Aorta (tissue), 5 donors: Measurements from ENCODE around the gene CCDC141. TPM values are rescaled to one million over a fixed set of nuclear protein-coding genes. Genes with fewer than 3 reads are reported as not detected.
"Not testable (repeated sequence)": the region's sequence is repeated elsewhere in the genome, so short reads cannot be mapped to it uniquely, and the experiment has no call there.

Experiments used
- ATAC-seq: fragments of 200-7000 bp; cut with Tn5 transposase; one replicate; pipeline ENCODE4 v1.9.1; 2022; ENCODE audit warnings: moderate library complexity; ENCODE audit not compliant: low FRiP score
- DNase-seq, 2 donors: peaks; one replicate each; pipeline ENCODE4 v3.0.0-alpha.2; 2020
- H3K27ac ChIP-seq, 2 donors: one replicate each; pipeline ENCODE4 v1.5.1; 2013; ENCODE audit warnings: low read length in 2 of 2, mild to moderate bottlenecking in 2 of 2, moderate library complexity in 2 of 2, control low read depth in 1 of 2, inconsistent platforms in 1 of 2, low read depth in 1 of 2
- H3K27me3 ChIP-seq, 2 donors: one replicate each; pipeline ENCODE4 v1.6.1; 2013; ENCODE audit warnings: control low read depth in 1 of 2, low read length in 1 of 2, mild to moderate bottlenecking in 1 of 2, moderate library complexity in 1 of 2; ENCODE audit not compliant: insufficient read depth in 2 of 2, control insufficient read depth in 1 of 2
- H3K36me3 ChIP-seq, 2 donors: one replicate each; pipeline ENCODE4 v1.6.1; 2013; ENCODE audit warnings: control low read depth in 1 of 2, low read length in 1 of 2, mild to moderate bottlenecking in 1 of 2; ENCODE audit not compliant: insufficient read depth in 2 of 2, control insufficient read depth in 1 of 2
- H3K4me1 ChIP-seq, 2 donors: one replicate each; pipeline ENCODE4 v1.6.1; 2013; ENCODE audit warnings: low read length in 2 of 2, control low read depth in 1 of 2, mild to moderate bottlenecking in 1 of 2, moderate library complexity in 1 of 2; ENCODE audit not compliant: insufficient read depth in 2 of 2, control insufficient read depth in 1 of 2
- H3K4me3 ChIP-seq, 2 donors: one replicate each; pipeline ENCODE4 v1.5.1; 2013; ENCODE audit warnings: low read length in 2 of 2, control low read depth in 1 of 2, mild to moderate bottlenecking in 1 of 2
- H3K9me3 ChIP-seq: one replicate; pipeline ENCODE4 v1.6.1; 2013; ENCODE audit warnings: mild to moderate bottlenecking, low read length; ENCODE audit not compliant: control insufficient read depth
- WGBS, 2 donors: extraction: QIAGEN DNeasy Blood & Tissue Kit; methylation state at CpG; one replicate each; pipeline ENCODE4 v1.1.7; 2013; 5-methylcytosine and 5-hydroxymethylcytosine counted together
- intact Hi-C, 2 donors: fragments of 100-400 bp; cut with DNase I; formaldehyde crosslinking; loops; one replicate each; pipeline versions ENCODE4 v1.14.2 to v1.15.0; 2022
- polyA plus RNA-seq, 2 donors: library from polyadenylated mRNA; stranded (reverse); fragments of 200-250 nt; gene quantifications; one replicate each; pipeline ENCODE4 v1.2.3, GENCODE V29; 2013
- total RNA-seq, 2 donors: library from RNA; stranded (reverse); fragmentation: NEBNext Ultra II Directional; extraction: Animal tissue kit (Norgen Biotek cat#: 25700); gene quantifications; one replicate each; pipeline ENCODE4 v1.2.1, GENCODE V29; 2021
- donor health status: healthy with polysubstance abuse.
- donor health status: Bipolar disorder and iron deficiency.
- donor health status: DM: no; HTN: no; CAD: no.
- donor health status: DM: no; HTN: no; CAD: no.
- donor health status: DM: yes; HTN: yes; CAD: no.

Gene CCDC141
- total and polyA plus RNA-seq, 4 donors, result 0.13 to 28.3 (median 2.0) TPM

DNA sequence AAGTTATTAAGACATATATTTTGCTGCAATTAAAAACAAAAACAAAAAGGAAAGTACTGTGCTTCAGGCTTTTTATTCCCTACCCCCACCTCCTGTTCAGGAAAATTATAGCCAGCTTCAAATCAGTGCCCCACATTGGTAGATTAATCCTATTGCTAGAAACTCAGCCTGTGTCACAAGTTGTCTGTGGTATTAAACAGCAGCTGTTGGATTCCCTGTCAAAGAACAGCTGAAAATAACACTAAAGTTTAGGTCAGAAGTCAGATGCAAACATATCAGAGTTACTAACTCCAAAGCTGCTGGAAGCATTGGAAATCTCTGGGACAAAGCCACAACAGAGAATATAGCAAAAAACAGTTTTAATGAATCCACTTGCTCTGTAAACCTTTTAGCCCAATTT lies 818 bp upstream of the CCDC141 start:
- Histone ChIP-seq H3K4me1 (peaks cover 0 to 6% of the 10 kb centered on the region in 2 donors), H3K27ac (no peak overlapping the region), H3K9me3 (no peaks in the 10 kb centered on the region), H3K27me3 (no peaks in the 10 kb centered on the region), H3K4me3 (no peak overlapping the region), H3K36me3 (no peaks in the 10 kb centered on the region)
- DNase-seq (no peak), ATAC-seq (no peak)
- intact Hi-C loops, result no loop called here

DNA sequence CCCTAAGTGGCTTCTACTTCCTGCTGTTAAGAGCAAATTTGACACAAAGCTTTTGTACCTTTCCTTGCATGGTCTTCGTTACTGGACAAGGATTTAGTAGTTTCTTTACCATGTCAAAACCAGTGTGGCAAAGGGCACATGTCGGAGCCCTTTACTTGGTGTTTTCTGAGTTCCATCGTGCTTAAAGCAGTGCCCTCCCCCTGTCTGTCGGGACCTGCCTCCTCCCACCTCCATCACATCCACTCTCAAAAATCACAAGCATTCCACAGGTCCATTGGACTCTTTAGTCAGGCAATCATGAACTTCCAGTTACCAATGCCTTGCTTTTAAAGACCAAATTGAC lies 763 bp downstream of the CCDC141 start:
- Histone ChIP-seq H3K4me3 (no peak overlapping the region), H3K36me3 (no peaks in the 10 kb centered on the region), H3K4me1 (peaks cover 0 to 6% of the 10 kb centered on the region in 2 donors), H3K9me3 (no peaks in the 10 kb centered on the region), H3K27me3 (no peaks in the 10 kb centered on the region), H3K27ac (no peak overlapping the region)
- ATAC-seq (peak; percentile 33), DNase-seq (no peak)
- intact Hi-C loops, result no loop called here
- 52 to 57% methylated on average over 4 of the region's 4 CpGs for WGBS, 2 donors

DNA sequence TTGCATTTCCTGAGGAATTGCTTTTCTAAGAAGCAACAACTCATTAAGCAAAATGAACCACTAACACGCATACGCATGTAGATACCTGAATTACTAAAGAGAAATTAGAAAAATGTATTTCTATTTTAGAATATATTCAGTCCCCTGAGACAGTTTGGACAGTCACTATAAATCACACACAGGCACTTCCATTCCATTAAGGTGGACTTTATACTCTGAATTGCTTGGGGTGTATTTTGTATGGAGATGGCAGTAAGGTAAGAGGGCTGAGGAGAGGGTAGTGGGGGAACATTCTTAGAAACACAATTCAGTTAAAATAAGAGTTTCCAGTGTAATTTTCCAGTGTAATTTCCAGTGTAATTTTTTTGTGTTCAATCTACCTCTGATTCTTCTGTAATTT lies 1.8 kb downstream of the CCDC141 start:
- no peaks in the 10 kb centered on the region for H3K9me3 ChIP-seq
- H3K4me1 ChIP-seq, result peaks cover 0 to 6% of the 10 kb centered on the region in 2 donors
- no peaks in the 10 kb centered on the region for H3K27me3 ChIP-seq
- DNase-seq (no peak), ATAC-seq (no peak)
- no peaks in the 10 kb centered on the region for H3K36me3 ChIP-seq
- intact Hi-C loops, result no loop called here
- WGBS, 2 donors, result 95% methylated on average over 2 of the region's 2 CpGs
- no peak overlapping the region for H3K4me3 ChIP-seq
- no peak overlapping the region for H3K27ac ChIP-seq

DNA sequence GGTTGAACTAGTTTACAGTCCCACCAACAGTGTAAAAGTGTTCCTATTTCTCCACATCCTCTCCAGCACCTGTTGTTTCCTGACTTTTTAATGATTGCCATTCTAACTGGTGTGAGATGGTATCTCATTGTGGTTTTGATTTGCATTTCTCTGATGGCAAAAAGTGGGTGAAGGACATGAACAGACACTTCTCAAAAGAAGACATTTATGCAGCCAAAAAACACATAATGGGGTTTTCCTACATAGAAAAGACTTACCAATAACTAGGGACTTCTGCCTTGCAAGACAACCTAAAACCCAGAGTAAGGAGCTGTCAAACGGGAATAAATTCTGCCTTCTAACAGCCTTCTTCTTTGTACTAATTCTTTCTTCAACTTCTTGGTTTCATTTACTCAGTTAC lies 4.3 kb downstream of the CCDC141 start:
- 0 to 42% methylated on average over 1 of the region's 1 CpG for WGBS, 2 donors

DNA sequence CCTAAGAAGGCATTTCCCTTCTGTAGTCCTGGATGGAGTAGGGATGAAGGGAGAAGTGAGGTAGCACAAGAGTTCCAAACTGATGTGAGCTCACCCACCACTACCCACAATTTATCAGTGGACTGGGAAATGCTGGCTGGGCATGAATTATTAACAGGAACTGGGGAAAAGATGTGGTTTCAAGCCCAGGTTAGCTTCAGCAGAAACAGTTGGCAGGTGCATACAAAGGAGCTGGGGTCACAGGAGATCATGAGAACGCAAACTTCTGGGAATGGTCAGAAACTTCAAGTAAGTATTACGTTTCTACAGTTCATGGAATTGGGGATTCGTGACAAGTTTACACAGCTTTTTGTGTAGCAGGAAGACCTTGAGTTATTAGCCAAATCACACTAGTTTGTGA lies 5.4 kb downstream of the CCDC141 start:
- intact Hi-C loops, result no loop called here
- no peaks in the 10 kb centered on the region for H3K9me3 ChIP-seq
- WGBS, 2 donors, result 90 to 92% methylated on average over 3 of the region's 3 CpGs
- no peaks in the 10 kb centered on the region for H3K27me3 ChIP-seq
- H3K4me3 ChIP-seq, result no peak overlapping the region
- H3K36me3 ChIP-seq, result no peaks in the 10 kb centered on the region
- ATAC-seq (no peak), DNase-seq (no peak)
- H3K4me1 ChIP-seq, result peaks cover 0 to under 1% of the 10 kb centered on the region in 2 donors
- H3K27ac ChIP-seq, result no peak overlapping the region

More for the DNA sequence above, 4.3 kb downstream of the CCDC141 start:
- H3K4me1 ChIP-seq, ATAC-seq, H3K27me3 ChIP-seq, H3K27ac ChIP-seq, intact Hi-C loops, DNase-seq, H3K4me3 ChIP-seq, H3K36me3 ChIP-seq, H3K9me3 ChIP-seq: not testable (repeated sequence)

DNA sequence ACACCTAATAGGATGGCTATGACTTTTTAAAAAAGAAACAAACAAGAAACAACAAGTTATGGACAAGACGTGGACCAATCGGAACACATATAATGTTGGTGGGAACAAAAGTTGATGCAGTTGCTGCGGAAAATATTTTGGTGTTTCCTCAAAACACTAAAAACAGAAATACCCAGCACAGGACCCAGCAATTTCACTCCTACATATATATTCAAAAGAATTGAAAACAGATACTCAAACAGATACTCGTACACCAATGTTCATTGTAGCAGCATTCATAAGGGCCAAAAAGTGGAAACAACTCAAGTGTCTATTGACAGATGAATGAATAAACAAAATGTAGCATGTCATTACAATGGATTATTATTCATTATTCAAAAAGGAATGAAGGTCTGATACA lies 12.1 kb downstream of the CCDC141 start:
- H3K4me1 ChIP-seq, result no peaks in the 10 kb centered on the region
- DNase-seq (no peak), ATAC-seq (no peak)
- 92 to 93% methylated on average over 4 of the region's 4 CpGs for WGBS, 2 donors
- intact Hi-C loops, result no loop called here
- H3K27ac ChIP-seq, result no peak overlapping the region
- H3K27me3 ChIP-seq, result no peaks in the 10 kb centered on the region
- H3K4me3 ChIP-seq, result no peak overlapping the region
- no peaks in the 10 kb centered on the region for H3K36me3 ChIP-seq
- no peaks in the 10 kb centered on the region for H3K9me3 ChIP-seq

DNA sequence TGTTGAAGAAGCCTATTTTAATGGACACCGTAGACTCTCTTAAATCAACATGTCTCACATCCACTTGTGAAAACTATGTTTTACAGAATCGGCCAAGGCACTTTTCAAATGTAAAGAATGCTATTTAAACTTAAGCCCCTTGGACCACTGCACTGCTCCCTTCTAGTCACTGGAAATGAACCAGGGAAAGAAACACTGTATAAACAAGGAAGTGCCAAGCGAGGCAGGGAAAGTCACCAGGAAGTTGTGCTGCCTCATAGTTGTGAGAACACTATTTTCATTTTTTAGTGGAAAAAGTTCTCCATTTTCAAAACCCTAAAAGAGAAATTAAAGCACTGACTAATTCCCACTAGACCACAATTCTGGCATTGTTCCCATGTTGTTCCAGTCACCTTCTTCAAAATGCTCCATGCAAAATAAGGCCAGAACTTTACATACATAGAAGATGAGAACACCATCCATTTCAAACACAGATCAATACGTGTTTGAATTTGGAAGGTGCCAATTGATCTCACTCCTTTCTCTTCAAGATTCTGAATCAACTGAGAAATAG lies 13.5 kb downstream of the CCDC141 start:
- no peak for ATAC-seq
- Histone ChIP-seq H3K36me3 (no peaks in the 10 kb centered on the region), H3K27ac (no peak overlapping the region), H3K27me3 (no peaks in the 10 kb centered on the region), H3K4me3 (no peak overlapping the region), H3K9me3 (no peaks in the 10 kb centered on the region), H3K4me1 (no peaks in the 10 kb centered on the region)
- intact Hi-C loops, result no loop called here
- 57 to 80% methylated on average over 4 of the region's 4 CpGs for WGBS, 2 donors
- no peak for DNase-seq

DNA sequence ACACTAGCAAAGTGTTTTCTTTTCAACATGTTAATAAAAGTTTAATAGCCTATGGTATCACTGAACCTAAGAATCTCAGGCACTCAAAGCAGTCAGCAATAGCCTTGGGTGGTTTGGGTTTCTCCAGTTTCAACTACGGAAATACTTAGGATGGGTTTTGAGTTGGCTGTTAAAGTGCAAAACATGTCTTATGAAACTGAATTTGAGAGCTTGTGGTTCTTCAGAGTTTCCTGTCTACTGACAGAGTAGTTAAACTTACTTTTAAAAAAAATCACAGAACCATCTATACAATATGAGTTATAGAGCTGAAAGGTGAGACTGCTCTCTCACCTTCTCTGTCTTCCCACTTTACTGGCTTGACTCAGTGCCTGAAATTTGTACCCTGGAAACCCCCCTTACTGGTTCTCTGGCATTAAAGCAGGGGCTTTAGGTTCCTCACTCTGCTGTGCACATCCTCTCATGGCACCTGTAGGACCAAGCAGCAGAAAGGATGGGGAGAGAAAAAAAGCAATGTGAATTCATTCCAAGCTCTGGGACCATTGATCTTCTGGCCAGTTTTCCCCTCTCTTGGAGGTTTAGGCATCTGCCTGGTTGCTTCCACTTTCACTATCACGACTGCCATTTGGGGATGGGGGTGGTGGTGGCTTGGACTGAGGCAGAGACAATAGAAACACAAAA lies 18.1 kb downstream of the CCDC141 start:
- 8 to 27% methylated on average over 2 of the region's 2 CpGs for WGBS, 2 donors
- no peak overlapping the region for H3K4me3 ChIP-seq
- H3K36me3 ChIP-seq, result no peaks in the 10 kb centered on the region
- no peaks in the 10 kb centered on the region for H3K4me1 ChIP-seq
- intact Hi-C loops, result no loop called here
- no peak for DNase-seq
- no peaks in the 10 kb centered on the region for H3K27me3 ChIP-seq
- ATAC-seq, result no peak
- H3K9me3 ChIP-seq, result no peaks in the 10 kb centered on the region
- H3K27ac ChIP-seq, result no peak overlapping the region

DNA sequence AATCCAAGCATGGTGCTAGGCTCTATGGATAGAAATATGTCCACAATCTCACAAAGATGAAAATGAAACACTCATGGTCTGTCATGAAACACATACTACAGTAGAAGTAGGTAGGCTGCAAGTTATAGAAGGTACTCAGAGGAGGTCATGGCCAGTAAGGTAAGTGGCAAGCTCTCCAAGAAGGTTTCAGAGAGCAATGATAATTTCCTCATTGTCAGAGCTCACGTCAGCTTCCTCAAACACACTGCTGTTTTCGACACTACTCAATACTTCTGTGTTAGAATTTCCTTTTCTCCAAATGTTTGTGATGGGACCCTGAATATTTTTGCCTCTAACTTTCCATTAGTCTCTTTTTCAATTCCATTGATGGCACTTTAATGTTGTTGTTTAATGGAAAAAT lies 25.5 kb downstream of the CCDC141 start:
- Histone ChIP-seq H3K27ac (no peak overlapping the region), H3K4me3 (no peak overlapping the region), H3K36me3 (no peaks in the 10 kb centered on the region), H3K4me1 (no peaks in the 10 kb centered on the region), H3K27me3 (no peaks in the 10 kb centered on the region), H3K9me3 (no peaks in the 10 kb centered on the region)
- 80 to 81% methylated on average over 2 of the region's 2 CpGs for WGBS, 2 donors
- DNase-seq (no peak), ATAC-seq (no peak)
- intact Hi-C loops, result no loop called here
